HG03558 (cell line): ENCODE results near the gene SIGLEC6.
"Not testable (repeated sequence)": the region's sequence is repeated elsewhere in the genome, so short reads cannot be mapped to it uniquely, and the experiment has no call there.

Experiments
- ATAC-seq: cut with Tn5 transposase; IDR thresholded peaks from one replicate; pipeline ENCODE4 v1.9.1; 2021; ENCODE audit warnings: moderate number of reproducible peaks; ENCODE audit not compliant: unreplicated experiment; ENCODE audit errors: extremely low read depth

SIGLEC6 gene

GRCh38 chr19:51514866-51515481 lies 16.5 kb downstream of the SIGLEC6 start:
- ATAC-seq, result no peak

- no peak for ATAC-seq
Observed at GRCh38 chr19:51513968-51514367, 17.5 kb downstream of the SIGLEC6 start.

GRCh38 chr19:51511353-51511752 lies 20.1 kb downstream of the SIGLEC6 start:
- ATAC-seq, result no peak

GRCh38 chr19:51509823-51510660 lies 21.4 kb downstream of the SIGLEC6 start:
- ATAC-seq, result no peak

- no peak for ATAC-seq
Observed at GRCh38 chr19:51508059-51508733, 23.3 kb downstream of the SIGLEC6 start.

GRCh38 chr19:51507640-51508058 lies 23.8 kb downstream of the SIGLEC6 start:
- no peak for ATAC-seq

- ATAC-seq, result no peak
Observed at GRCh38 chr19:51507192-51507591, 24.3 kb downstream of the SIGLEC6 start.

GRCh38 chr19:51505904-51506303 lies 25.6 kb downstream of the SIGLEC6 start:
- ATAC-seq, result no peak

- ATAC-seq, result no peak
Observed at GRCh38 chr19:51503896-51504295, 27.6 kb downstream of the SIGLEC6 start.

- no peak for ATAC-seq
Observed at GRCh38 chr19:51503286-51503817, 28.1 kb downstream of the SIGLEC6 start.

GRCh38 chr19:51501594-51502263 lies 29.7 kb downstream of the SIGLEC6 start, which contains the start of gene SIGLEC12:
SIGLEC12 (minus strand) TSS chr19:51501800; CDS start chr19:51501733, 67 bp downstream.
- no peak for ATAC-seq

- ATAC-seq, result not testable (repeated sequence)
Observed at GRCh38 chr19:51500931-51501330, 30.5 kb downstream of the SIGLEC6 start.

- no peak for ATAC-seq
Observed at GRCh38 chr19:51497666-51498065, 33.8 kb downstream of the SIGLEC6 start.

- no peak for ATAC-seq
Observed at GRCh38 chr19:51493776-51494175, 37.7 kb downstream of the SIGLEC6 start.

- ATAC-seq, result no peak
Observed at GRCh38 chr19:51491586-51491985, 39.9 kb downstream of the SIGLEC6 start.

- no peak for ATAC-seq
Observed at GRCh38 chr19:51490676-51491075, 40.8 kb downstream of the SIGLEC6 start.

GRCh38 chr19:51489113-51489512 lies 42.4 kb downstream of the SIGLEC6 start:
- no peak for ATAC-seq

- no peak for ATAC-seq
Observed at GRCh38 chr19:51488491-51488890, 43.0 kb downstream of the SIGLEC6 start.

GRCh38 chr19:51485960-51486660 lies 45.4 kb downstream of the SIGLEC6 start:
- ATAC-seq, result no peak

GRCh38 chr19:51480590-51480989 lies 50.9 kb downstream of the SIGLEC6 start:
- ATAC-seq, result no peak
